GM04504 (cell line): ENCODE results near the gene CXorf38.

Experiments used
- DNase-seq: peaks from one replicate; pipeline ENCODE4 v3.0.0-alpha.2; 2012; ENCODE audit warnings: low read depth

CXorf38 gene

GRCh38 chrX:40647307-40648197, at the start of gene CXorf38:
CXorf38 (minus strand) TSS chrX:40647561; CDS start chrX:40647520, 41 bp downstream.
- peak; percentile 84 for DNase-seq

- DNase-seq = no peak
Observed at GRCh38 chrX:40694802-40695201, 47.4 kb upstream of the CXorf38 start.

GRCh38 chrX:40688929-40689328, 41.6 kb upstream of the CXorf38 start:
- DNase-seq = no peak

GRCh38 chrX:40687169-40687568, 39.8 kb upstream of the CXorf38 start:
- DNase-seq = no peak

- no peak for DNase-seq
Observed at GRCh38 chrX:40685362-40685918, 38.1 kb upstream of the CXorf38 start.

- no peak for DNase-seq
Observed at GRCh38 chrX:40684092-40684491, 36.7 kb upstream of the CXorf38 start.

GRCh38 chrX:40683245-40683644, 35.9 kb upstream of the CXorf38 start:
- no peak for DNase-seq

GRCh38 chrX:40671126-40671525, 23.8 kb upstream of the CXorf38 start:
- no peak for DNase-seq

GRCh38 chrX:40663880-40664630, 16.7 kb upstream of the CXorf38 start:
- no peak for DNase-seq

GRCh38 chrX:40663078-40663740, 15.8 kb upstream of the CXorf38 start:
- no peak for DNase-seq

GRCh38 chrX:40661489-40661888, 14.1 kb upstream of the CXorf38 start:
- DNase-seq = no peak

GRCh38 chrX:40660381-40660780, 13.0 kb upstream of the CXorf38 start:
- DNase-seq = no peak

GRCh38 chrX:40653535-40653934, 6.2 kb upstream of the CXorf38 start:
- DNase-seq = no peak

- DNase-seq = no peak
Observed at GRCh38 chrX:40652664-40653063, 5.3 kb upstream of the CXorf38 start.

- peak; percentile 33 for DNase-seq
Observed at GRCh38 chrX:40651620-40652223, 4.4 kb upstream of the CXorf38 start.

GRCh38 chrX:40646489-40647306, 663 bp downstream of the CXorf38 start:
- no peak for DNase-seq

- DNase-seq = peak; percentile 67
Observed at GRCh38 chrX:40644821-40645358, 2.5 kb downstream of the CXorf38 start.

- no peak for DNase-seq
Observed at GRCh38 chrX:40644176-40644575, 3.2 kb downstream of the CXorf38 start.

- DNase-seq = no peak
Observed at GRCh38 chrX:40637687-40638086, 9.7 kb downstream of the CXorf38 start.

GRCh38 chrX:40632199-40632598, 15.2 kb downstream of the CXorf38 start:
- DNase-seq = no peak

- DNase-seq = no peak
Observed at GRCh38 chrX:40628506-40628905, 18.9 kb downstream of the CXorf38 start.
